Measurements from ENCODE around the gene MGAT1. TPM values are rescaled to one million over a fixed set of nuclear protein-coding genes. Genes with fewer than 3 reads are reported as not detected.
"Not testable (repeated sequence)": the region's sequence is repeated elsewhere in the genome, so short reads cannot be mapped to it uniquely, and the experiment has no call there.

The MGAT1 gene
- total RNA-seq, 4 donors from 2014 or later: 67.6 to 136 (median 99.5) TPM

DNA sequence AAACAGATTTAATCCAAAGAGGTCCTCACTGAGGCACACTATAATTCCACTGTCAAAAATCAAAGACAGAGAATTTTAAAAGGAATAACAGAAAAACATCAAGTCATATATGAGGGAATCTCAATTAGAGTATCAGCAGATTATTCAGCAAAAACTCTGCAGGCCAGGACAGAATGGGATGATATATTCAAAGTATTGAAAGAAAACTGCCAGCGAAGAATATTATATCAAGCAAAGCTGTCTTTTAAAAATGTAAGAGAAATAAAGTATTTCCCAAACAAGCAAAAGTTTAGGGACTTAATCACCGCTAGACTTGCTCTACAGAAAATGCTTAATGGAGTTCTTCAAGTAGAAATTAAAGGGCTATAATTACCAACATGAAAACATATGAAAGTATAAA lies 47.0 kb downstream of the MGAT1 start:
- Histone ChIP-seq H3K36me3 (no peaks in the 10 kb centered on the region), H3K4me3 (no peak overlapping the region), H3K4me1 (no peaks in the 10 kb centered on the region), H3K27ac (no peak overlapping the region), H3K27me3 (no peaks in the 10 kb centered on the region), H3K9me3 (peaks cover 0 to 10% of the 10 kb centered on the region in 2 donors)
- TF ChIP-seq POLR2A (IDR thresholded peaks at IDR 0.05): no peak
- TF ChIP-seq, protein P1, sequence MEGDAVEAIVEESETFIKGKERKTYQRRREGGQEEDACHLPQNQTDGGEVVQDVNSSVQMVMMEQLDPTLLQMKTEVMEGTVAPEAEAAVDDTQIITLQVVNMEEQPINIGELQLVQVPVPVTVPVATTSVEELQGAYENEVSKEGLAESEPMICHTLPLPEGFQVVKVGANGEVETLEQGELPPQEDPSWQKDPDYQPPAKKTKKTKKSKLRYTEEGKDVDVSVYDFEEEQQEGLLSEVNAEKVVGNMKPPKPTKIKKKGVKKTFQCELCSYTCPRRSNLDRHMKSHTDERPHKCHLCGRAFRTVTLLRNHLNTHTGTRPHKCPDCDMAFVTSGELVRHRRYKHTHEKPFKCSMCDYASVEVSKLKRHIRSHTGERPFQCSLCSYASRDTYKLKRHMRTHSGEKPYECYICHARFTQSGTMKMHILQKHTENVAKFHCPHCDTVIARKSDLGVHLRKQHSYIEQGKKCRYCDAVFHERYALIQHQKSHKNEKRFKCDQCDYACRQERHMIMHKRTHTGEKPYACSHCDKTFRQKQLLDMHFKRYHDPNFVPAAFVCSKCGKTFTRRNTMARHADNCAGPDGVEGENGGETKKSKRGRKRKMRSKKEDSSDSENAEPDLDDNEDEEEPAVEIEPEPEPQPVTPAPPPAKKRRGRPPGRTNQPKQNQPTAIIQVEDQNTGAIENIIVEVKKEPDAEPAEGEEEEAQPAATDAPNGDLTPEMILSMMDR (IDR thresholded peaks at IDR 0.05): no peak
- no peak for DNase-seq
- intact Hi-C loops (cut with DNase I; ENCODE audit: low total_unique reads): no loop called here

DNA sequence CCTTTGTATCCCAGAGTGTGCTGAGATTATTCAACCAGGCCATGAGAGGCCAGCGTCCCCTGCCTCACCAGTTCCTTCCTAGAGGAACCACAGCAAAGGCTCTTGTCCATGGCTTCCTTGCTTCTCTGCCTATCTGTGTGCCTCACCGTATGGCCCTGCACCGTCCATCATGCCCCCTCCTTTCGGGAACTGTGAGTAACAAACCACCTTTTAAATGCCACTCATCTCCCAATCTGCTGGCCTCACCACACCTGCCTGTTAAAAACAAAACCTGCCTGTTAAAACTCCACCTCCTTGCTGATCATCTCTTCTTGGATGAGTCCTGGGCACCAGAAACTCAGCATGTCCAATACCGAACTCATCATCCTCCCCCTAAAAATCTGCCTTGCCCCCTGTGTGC lies 58.4 kb downstream of the MGAT1 start:
- H3K4me1 ChIP-seq: no peaks in the 10 kb centered on the region
- intact Hi-C loops (cut with DNase I; ENCODE audit: low total_unique reads): no loop called here

DNA sequence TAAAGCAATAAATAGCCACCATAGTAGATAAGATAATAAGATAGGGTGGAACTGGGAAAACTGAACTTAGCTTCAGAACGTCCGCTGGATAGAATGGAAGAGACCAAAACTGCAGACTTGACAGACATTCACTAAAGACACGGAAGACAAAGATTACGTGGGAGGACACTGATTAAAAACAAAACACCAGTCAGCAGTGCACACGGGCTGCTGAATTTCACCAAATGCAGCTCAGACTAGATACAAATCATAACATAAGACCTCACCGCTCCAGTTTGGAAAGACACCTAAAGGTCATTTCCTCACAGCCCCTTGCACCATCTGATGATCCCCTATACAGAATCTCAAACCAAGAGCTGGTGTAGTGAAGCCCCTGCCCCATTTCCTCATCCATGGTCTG lies 59.9 kb downstream of the MGAT1 start:
- Histone ChIP-seq H3K36me3 (no peaks in the 10 kb centered on the region), H3K9me3 (no peaks in the 10 kb centered on the region), H3K4me1 (no peaks in the 10 kb centered on the region), H3K27ac (no peak overlapping the region), H3K27me3 (no peaks in the 10 kb centered on the region), H3K4me3 (no peak overlapping the region)
- no peak for DNase-seq
- intact Hi-C loops (cut with DNase I; ENCODE audit: low total_unique reads): no loop called here
- TF ChIP-seq, protein P1 (IDR thresholded peaks at IDR 0.05): no peak
- no peak for TF ChIP-seq POLR2A (IDR thresholded peaks at IDR 0.05)

More for the DNA sequence above, 58.4 kb downstream of the MGAT1 start:
- no peak for DNase-seq
- H3K27me3 ChIP-seq: no peaks in the 10 kb centered on the region
- no peaks in the 10 kb centered on the region for H3K36me3 ChIP-seq
- no peaks in the 10 kb centered on the region for H3K9me3 ChIP-seq
- no peak overlapping the region for H3K27ac ChIP-seq
- no peak overlapping the region for H3K4me3 ChIP-seq
- TF ChIP-seq, protein P1 (IDR thresholded peaks at IDR 0.05): no peak
- TF ChIP-seq POLR2A (IDR thresholded peaks at IDR 0.05): no peak

DNA sequence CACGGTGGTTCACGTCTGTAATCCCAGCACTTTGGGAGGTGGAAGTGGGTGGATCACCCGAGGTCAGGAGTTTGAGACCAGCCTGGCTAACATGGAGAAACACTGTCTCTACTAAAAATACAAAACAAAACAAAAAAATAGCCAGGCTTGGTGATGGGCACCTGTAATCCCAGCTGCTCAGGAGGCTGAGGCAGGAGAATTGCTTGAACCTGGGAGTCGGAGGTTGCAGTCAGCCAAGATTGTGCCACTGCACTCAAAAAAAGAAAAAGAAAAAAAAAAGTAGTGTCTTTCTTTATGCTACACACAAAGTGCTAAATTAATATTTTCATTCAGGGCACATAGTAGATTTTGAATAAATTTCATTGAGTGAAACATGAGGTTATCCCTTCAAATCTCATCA lies 61.7 kb downstream of the MGAT1 start:
- DNase-seq; intact Hi-C loops (cut with DNase I; ENCODE audit: low total_unique reads); H3K27ac ChIP-seq; H3K4me3 ChIP-seq; H3K9me3 ChIP-seq; H3K4me1 ChIP-seq; H3K36me3 ChIP-seq; H3K27me3 ChIP-seq: not testable (repeated sequence)

DNA sequence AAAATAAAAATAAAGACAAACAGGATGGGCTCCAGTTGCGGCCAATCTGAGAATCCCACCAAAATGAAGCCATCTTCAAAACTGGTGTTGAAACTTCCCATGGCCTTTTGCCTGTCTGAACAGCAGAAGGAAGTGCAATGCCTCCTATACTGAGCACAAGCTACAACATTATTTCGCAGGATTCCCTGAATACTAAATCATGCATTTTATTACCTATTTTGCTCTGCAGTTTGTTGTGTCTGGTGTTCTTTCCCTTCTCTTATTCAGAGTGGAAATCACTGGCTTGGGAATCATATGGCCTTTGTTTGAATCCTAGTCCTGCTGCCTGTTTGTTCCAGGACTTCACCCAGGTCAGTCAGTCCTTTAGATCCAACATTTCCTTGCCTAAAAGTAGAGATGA lies 62.6 kb downstream of the MGAT1 start, which contains the start of gene OR2Y1:
OR2Y1 (minus strand) TSS at position 101 of the 400 bp plus-strand sequence; CDS start at position 101, 0 bp downstream.
- Histone ChIP-seq H3K27me3 (no peaks in the 10 kb centered on the region), H3K4me3 (no peak within 1 kb of the TSS), H3K4me1 (no peaks in the 10 kb centered on the region), H3K27ac (no peak within 1 kb of the TSS), H3K9me3 (no peaks in the 10 kb centered on the region), H3K36me3 (no peaks in the 10 kb centered on the region)
- no peak for DNase-seq
- intact Hi-C loops (cut with DNase I; ENCODE audit: low total_unique reads): no loop called here
- TF ChIP-seq, protein P1 (IDR thresholded peaks at IDR 0.05): no peak
- no peak for TF ChIP-seq POLR2A (IDR thresholded peaks at IDR 0.05)

DNA sequence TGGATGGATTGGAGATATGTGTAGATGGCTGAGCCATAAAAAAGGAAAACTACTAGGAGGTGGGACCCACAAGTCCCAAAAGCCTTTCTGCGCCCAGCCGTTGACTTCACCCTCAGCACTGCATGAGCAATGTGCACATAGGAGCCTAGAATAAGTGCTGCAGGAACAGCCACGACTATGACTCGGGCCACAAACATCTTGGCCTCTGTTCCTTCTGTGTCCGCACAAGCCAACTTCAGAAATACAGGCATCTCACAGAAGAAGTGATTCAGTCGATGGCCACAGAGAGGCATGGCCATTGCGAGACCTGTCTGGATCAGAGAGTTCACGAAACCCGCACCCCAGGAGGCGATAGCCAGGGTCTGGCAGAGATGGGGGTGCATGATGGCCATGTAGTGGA lies 63.3 kb downstream of the MGAT1 start:
- intact Hi-C loops (cut with DNase I; ENCODE audit: low total_unique reads): no loop called here
- no peak overlapping the region for H3K27ac ChIP-seq
- no peaks in the 10 kb centered on the region for H3K4me1 ChIP-seq
- DNase-seq: no peak
- H3K4me3 ChIP-seq: no peak overlapping the region
- no peaks in the 10 kb centered on the region for H3K36me3 ChIP-seq
- H3K9me3 ChIP-seq: no peaks in the 10 kb centered on the region
- TF ChIP-seq, protein P1 (IDR thresholded peaks at IDR 0.05): no peak
- TF ChIP-seq POLR2A (IDR thresholded peaks at IDR 0.05): no peak
- H3K27me3 ChIP-seq: no peaks in the 10 kb centered on the region

All from uterus (tissue), 4 donors.